HG03097 (cell line): ENCODE measurements around the gene CSK.

Source experiments
- ATAC-seq: cut with Tn5 transposase; IDR thresholded peaks from one replicate; pipeline ENCODE4 v1.9.1; 2021; ENCODE audit not compliant: unreplicated experiment, low FRiP score

CSK gene

DNA sequence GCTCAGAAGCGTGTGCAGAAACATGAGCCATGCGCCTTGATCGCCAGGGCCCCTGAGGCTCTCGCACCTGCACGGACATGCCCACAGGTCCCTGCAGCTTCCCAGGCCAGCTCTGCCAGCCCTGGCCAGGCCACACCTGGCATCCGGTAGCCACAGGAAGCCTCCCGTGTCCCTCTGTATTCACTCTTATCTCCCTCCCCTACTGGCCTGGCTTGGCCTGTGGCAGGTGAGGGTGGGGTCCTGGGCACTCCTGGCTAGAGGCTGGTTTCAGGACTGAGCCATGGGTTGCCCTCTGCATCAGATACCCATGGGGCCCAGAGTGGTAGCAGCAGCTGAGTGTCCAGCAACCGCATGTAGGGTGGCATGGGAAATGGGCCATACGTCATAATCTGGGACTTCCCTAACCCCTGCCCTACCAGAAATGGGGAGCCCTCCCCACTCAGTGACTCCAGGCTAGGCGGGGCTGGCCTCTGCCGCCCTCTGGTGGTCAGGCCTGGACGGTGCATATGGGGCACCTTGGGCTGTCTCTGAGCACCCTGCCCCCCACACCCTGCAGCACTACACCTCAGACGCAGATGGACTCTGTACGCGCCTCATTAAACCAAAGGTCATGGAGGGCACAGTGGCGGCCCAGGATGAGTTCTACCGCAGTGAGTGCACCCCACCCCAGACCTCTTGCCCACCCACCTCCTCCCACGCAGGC, 18.1 kb downstream of the CSK start:
- ATAC-seq, result peak; percentile 71

DNA sequence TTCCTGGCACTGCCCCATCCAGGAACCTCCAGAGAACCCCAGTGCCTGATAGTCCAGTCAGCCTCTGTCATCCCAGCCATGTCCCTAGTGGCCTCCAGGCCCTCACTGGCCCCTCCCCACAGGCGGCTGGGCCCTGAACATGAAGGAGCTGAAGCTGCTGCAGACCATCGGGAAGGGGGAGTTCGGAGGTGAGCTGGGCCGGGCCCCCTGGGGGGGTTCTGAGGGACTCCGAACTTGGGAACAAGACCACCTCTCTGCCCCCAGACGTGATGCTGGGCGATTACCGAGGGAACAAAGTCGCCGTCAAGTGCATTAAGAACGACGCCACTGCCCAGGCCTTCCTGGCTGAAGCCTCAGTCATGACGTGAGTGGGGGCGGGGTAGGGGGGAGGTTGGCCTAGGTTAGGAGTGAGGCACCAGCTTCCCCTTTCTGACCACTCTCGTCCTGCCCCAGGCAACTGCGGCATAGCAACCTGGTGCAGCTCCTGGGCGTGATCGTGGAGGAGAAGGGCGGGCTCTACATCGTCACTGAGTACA, 18.7 kb downstream of the CSK start:
- no peak for ATAC-seq

DNA sequence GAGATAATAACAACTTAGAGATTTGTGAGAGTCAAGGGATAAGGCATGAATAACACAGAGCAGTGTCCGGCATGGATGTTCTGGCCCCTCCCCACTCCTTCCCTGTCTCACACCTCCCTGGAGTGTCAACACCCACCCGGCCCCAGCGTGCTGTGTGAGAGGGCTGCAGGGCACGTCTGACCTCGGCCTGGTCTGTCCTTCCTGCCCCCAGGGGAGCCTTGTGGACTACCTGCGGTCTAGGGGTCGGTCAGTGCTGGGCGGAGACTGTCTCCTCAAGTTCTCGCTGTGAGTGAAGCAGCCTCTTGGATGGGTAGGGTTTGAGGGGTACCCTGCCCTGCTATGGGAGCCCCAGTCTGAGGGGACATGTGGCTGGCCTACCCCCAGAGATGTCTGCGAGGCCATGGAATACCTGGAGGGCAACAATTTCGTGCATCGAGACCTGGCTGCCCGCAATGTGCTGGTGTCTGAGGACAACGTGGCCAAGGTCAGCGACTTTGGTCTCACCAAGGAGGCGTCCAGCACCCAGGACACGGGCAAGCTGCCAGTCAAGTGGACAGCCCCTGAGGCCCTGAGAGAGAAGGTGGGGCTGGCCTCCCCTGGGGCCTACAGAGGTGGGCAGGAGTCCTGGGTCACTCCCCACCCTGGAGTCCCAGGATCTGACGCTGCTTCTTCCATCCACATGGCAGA, 19.6 kb downstream of the CSK start:
- ATAC-seq, result no peak

DNA sequence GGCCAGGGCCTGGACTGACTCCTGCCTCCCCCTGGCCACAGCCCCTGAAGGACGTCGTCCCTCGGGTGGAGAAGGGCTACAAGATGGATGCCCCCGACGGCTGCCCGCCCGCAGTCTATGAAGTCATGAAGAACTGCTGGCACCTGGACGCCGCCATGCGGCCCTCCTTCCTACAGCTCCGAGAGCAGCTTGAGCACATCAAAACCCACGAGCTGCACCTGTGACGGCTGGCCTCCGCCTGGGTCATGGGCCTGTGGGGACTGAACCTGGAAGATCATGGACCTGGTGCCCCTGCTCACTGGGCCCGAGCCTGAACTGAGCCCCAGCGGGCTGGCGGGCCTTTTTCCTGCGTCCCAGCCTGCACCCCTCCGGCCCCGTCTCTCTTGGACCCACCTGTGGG, 20.4 kb downstream of the CSK start:
- ATAC-seq, result no peak

DNA sequence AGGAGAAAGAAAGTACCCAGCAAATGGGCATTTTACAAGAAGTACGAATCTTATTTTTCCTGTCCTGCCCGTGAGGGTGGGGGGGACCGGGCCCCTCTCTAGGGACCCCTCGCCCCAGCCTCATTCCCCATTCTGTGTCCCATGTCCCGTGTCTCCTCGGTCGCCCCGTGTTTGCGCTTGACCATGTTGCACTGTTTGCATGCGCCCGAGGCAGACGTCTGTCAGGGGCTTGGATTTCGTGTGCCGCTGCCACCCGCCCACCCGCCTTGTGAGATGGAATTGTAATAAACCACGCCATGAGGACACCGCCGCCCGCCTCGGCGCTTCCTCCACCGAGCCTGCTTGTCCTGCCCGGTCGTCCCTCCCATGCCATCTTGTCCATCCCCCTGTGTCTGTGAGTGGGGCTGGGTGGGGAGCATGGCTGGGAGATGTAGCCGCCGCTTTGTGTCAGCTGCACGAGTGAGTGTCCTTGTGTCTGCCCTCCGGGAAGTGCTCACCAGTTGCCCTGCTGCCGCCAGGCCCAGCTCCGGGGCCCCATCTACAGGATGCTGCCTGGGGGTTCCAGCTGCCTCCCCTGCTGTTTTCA, 21.1 kb downstream of the CSK start:
- ATAC-seq, result no peak

DNA sequence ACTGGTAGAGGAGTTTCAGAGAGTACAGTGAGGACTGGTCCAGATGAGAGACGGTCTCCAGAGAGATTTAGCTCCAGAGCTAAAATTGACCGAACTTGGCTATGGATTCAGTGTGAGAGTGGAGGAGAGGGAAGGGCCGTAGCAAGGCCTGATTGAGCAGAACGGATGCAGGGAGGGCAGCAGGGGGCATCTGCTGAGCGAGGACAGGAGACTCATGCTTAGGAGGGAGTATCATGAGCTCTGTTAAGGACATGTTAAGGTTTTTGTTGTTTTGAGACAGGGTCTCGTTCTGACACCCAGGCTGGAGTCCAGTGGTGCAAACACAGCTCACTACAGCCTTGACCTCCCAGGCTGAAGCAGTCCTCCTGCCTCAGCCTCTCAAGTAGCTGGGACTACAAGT, 23.1 kb downstream of the CSK start:
- no peak for ATAC-seq

DNA sequence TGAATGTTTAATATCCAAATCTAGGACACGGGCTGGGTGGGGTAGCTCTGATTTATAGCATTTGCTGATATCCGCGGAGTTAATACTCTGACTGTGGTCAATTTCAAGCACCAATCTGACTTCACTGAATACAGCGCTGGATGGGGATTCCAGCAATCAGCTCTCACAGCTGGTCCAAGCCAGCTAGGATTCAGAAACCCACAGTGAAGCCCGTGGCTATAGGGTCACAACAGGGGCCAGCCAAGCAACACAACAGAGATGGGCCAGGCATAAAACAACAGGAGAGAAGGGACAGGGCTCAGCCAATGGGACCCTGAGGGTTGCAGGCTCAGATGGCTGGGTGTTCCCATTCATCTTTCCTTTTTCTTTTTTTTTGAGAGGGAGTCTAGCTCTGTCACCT, 25.4 kb downstream of the CSK start:
- ATAC-seq, result no peak

DNA sequence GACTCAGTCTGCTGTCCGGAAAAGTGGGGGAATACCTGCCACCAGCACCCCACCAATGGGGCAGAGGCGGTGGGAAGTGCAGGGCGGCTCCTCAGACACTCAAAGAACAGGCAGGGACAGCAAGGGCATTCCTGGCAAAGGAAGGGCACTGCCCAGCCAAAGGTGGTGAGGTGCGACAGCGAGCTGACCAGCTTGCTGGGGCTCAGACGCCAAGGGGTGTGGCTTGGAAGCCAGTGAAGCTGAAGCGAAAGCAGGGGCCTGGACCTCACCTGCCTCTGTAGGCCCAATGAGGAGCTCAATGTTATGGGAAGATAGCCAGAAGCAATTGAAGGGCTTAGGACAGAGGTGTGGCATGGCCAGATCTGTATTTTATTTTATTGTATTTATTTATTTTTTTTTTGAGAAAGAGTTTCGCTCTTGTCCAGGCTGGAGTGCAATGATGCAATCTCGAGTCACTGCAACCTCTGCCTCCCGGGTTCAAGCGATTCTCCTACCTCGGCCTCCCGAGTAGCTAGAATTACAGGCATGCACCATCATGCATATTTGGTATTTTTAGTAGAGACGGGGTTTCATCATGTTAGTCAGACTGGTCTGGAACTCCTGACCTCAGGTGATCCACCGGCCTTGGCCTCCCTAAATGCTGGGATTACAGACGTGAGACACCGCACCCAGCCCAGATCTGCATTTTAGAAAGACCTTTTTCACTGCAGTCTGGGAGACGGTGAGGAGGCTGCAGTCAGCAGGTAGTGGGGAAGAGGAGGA, 26.4 kb downstream of the CSK start:
- no peak for ATAC-seq

DNA sequence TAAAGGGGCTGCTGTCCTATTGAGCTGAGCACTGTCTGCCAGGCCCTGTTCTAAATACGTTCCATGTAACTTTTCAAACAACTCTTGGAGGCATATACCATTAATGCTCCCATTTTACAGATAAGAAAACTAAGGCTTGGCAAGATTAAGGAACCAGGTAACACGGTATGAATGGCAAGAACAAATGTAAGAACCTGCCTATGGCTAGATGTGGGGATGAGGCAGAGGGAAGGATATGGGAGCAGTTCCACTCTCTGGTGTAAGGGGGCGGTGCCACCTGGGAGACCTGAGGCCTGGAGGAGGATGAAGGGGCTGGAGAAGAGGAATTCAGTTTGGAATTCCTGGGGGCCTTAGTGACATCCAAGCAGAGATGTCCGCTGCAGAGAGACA, 27.0 kb downstream of the CSK start:
- ATAC-seq, result no peak

DNA sequence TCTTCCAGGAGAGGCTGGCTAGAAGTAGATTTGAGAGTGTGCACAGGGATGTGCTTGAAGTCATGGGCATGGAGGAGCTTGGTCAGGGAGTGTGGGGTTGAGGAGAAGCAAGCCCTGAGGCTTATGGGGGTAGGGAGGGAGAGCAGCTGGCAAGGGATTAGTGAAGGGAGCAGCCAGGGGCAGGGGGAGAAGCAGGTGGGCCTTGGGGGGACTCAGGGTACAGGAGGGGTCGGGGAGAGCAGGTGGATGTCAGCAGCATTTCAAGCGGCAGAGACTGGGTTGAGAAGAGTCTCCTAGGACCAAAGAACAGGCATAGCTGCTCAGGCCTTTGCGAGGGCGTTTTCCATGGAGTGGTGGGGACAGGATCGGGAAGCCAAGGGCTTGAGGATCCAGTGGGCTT, 27.4 kb downstream of the CSK start:
- no peak for ATAC-seq

DNA sequence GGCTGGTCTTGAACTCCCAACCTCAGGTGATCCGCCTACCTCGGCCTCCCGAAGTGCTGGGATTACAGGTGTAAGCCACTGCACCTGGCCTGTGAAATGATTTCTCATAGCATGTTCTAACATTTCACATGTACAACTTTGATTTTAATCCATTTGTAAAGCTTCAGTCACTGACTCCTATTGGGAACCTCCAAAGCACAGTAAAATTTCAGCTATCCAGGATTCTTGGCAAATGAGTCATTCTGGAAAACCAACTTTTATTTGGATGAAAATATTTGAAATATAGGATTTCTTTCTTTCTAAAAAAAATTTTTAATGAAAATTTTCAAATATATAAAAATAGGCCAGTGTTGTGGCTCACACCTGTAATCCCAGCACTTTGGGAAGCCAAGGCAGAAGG, 28.1 kb downstream of the CSK start:
- no peak for ATAC-seq

DNA sequence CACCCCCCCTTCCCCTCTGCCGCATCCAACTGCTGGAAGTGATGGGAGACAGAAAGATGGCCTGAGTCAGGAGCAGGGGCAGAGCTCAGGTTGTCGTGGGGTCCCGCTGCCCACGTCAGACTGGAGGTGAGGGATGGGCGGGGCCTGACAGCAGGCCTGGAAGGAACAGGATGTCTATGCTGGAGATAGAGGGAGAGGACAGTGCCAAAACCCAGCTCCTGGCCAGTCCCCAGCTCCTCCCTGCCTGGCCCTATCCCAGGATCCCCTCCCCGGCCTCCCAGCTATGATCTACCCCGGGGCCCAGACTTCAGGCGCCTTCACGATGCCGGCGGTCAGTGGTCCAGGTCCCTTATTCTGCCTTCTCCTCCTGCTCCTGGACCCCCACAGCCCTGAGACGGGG, 30.7 kb downstream of the CSK start, which contains the start of gene LMAN1L:
Gene LMAN1L, plus strand, starts transcription at position 303 of the 400 bp plus-strand sequence. Its CDS starts 20 bp downstream, at position 323.
- no peak for ATAC-seq

DNA sequence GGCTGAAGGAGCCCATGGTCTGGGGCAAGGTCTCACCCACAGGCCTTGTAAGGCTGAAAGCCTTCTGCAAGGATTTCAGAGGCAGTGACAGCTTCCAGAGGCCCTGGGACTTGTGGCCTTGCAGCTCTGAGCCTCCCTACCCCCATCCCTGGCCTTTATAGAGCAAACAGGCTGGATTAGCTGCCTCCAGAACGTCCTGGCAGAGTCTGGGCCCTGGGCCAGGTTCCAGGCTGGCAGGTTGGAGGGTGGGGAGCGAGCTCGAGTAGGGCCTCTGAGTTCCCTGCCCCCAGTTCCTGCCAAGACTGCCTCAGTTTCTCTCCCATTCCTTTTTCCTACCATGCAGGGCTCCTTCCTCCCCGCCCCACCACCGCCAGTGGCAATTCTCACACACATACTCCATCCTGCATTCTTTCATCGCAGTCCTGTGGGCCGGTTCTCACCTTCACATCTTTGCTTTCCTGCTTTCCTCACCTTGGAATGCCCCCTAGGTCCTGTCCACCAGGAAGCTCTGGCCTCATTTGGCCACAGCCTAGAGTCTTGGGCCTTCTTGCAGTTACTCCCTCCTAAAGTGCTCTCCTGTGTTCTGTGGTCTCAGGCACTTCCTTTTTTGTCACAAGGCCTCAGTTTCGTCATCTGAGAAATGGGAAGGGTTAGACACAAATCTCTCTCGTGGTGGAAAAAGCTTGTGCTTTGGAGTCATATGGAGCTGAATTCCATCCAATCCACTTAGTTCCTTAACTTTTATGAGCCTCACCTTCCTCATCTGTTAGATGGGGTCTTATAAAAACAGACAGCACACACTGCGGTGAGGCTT, 33.4 kb downstream of the CSK start:
- no peak for ATAC-seq

DNA sequence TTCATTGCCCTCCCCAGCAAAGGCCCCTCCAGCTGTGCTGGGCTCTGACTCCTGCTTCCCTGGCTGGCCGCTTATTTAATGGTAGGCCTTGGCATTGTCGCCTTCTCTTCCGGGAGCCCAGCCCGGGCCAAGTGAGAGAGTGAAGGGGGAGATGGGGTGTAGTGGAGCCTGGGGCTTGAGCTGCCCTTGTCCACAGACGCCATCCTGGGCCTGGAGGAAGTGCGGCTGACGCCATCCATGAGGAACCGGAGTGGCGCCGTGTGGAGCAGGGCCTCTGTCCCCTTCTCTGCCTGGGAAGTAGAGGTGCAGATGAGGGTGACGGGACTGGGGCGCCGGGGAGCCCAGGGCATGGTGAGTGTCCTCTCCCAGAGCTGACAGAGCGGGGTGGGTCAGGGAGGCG, 34.1 kb downstream of the CSK start:
- ATAC-seq, result no peak

DNA sequence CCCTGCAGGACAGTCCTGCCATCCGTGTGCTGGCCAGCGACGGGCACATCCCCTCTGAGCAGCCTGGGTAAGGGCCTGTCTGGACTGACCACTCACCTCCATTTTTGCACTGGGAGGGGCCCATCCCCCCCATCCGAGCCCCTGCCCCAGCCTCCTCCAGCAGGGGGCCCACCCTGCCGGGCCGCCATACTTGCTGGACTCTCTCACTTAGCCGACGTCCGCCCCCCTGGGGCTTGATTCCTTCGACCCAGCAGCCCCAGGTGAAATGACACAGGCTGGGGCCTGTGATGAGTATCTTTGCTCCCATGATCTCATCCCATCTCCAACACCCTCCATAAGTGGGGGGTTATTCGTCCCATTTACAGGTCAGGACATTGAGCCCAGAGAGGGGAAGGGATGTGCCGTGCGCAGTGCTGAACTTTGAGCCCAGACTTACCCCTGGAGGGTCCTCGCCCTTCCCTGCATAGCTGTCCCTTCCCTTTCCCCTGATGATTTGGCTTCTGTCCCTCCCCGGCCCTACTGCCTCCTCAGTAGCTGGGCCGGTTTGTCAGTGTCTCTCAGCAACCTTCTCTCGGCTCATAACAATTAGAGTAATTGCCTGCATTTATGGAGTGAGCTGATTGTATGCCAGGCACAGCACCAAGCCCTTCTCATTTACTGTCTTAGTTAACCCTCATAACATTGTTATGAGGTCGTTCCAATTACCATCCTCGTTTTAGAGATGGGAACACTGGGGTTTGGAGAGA, 34.9 kb downstream of the CSK start:
- no peak for ATAC-seq

DNA sequence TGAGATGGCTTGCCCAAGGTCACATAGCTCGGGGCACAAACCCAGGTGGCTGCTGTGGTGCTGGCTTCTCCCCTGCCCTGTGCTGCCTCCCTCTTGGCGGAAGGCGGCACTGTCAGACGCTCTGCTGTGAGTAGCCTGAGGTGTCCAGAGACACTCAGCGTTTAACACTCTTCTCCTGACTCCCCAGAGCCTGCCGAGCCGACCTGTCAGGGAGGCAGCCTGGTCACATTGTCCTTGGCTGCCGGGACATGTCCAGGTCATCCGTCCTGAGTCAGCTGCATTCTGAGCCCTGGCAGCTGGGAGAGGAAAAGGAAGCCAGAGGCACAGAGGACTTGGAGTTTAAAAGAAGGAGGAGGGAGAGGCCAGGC, 35.5 kb downstream of the CSK start:
- ATAC-seq, result no peak

DNA sequence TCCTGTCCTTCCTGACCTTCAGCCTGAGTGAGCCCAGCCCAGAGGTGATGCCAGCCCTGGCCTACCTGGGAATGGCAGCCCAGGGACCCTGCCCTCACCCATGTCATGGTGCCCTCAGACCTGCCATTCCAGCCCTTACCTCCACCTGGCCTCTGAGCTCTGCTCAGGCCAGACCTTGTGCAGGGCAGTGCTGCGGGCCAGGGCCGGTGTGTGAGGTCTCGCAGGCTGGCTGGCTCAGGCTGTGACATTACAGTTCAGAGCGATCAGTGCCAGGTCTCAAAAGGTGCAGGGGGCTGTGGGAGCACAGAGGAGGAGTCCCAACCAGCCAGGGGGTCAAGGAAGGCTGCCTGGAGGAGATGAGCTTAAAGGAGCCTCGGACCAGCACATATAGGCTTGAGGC, 38.2 kb downstream of the CSK start:
- ATAC-seq, result no peak

DNA sequence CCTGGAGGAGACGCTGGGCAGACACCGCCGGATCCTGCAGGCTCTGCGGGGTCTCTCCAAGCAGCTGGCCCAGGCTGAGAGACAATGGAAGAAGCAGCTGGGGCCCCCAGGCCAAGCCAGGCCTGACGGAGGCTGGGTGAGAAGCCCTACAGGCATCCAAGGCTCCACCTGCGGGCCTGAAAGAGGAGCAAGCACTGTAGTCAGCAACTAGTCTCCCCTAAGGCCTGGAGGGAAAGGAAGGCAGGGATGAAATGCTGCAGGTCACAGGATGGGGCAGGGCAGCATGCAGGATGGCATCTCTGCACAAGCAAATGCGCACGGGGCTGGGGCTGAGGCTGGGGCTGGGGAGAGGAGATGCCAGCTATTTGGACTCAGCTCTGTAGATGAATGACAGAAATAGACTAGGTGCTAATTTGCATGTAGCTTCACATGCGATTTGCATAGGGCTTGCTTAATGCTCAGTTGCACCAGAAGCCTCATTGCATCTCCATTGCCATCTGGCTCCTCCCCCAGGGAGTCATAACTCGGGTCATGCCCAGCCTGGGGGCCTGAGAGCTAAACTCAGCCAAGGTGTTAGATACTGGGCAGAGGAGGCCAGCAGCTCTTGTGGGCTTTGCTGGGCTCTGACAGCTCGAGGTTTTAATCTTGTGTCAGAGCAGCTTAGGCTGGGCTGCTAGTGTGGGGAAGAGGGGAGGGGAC, 39.4 kb downstream of the CSK start:
- ATAC-seq, result peak; percentile 62

DNA sequence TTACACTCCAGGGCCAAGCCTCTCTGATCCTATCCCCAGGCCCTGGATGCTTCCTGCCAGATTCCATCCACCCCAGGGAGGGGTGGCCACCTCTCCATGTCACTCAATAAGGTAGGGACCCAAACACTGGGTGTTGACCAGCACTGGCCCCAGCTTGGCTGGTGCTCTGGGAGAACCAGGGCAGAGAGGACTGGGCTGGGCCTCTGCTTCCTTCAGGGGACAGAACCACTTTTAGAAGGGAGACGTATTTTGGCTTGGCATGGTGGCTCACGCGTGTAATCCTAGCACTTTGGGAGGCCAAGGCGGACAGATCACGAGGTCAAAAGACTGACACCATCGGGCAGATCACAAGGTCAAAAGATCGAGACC, 39.9 kb downstream of the CSK start:
- ATAC-seq, result no peak
